C4-2B (cell line): Measurements from ENCODE around the gene BCL2L1.

Experiments
- ZFX ChIP-seq: fragments of 450-650 bp; IDR thresholded peaks from 2 replicates; pipeline ENCODE4 v1.6.1; 2017
- TF ChIP-seq, protein P1 (sequence below): fragments of 450-650 bp; conservative IDR thresholded peaks from 2 replicates; pipeline ENCODE4 v1.5.1; 2017; ENCODE audit warnings: mild to moderate bottlenecking

DNA sequence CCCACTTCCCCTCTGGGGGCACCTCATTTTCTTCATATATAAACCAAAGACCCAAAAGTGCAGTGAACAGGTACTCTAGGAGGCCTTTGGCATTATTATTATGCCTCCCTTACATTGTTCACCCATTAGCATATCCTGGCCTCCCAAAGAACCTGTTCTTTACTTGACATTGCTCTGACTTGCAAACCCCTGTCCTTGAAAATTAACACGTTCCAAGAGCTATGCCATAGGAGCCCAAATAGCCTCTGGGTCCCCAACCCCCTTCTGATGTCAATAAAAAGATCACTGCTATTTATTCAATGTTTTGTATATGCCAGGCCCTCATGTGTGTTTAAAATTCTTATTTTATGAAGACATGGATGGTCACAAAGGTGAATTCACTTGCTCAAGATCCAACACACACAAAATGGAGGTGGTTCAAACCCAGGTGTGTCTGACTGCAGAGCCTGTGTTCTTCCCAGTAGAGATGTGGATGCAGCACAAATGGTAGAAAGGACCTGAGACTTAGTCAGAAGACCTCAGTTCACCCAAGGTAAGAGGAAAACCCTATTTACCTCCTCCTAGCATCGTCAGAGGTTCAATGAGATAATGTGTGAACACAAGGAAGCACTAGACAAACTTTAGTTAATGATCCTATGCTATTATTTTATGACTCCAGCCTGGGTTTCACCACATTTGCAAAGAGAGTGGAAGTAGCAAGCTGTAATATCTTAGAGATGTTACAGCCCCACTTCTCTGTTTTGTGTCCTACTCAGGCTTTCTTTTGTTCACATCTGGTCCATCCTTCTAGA is 36.6 kb downstream of the BCL2L1 start:
- TF ChIP-seq, protein P1, sequence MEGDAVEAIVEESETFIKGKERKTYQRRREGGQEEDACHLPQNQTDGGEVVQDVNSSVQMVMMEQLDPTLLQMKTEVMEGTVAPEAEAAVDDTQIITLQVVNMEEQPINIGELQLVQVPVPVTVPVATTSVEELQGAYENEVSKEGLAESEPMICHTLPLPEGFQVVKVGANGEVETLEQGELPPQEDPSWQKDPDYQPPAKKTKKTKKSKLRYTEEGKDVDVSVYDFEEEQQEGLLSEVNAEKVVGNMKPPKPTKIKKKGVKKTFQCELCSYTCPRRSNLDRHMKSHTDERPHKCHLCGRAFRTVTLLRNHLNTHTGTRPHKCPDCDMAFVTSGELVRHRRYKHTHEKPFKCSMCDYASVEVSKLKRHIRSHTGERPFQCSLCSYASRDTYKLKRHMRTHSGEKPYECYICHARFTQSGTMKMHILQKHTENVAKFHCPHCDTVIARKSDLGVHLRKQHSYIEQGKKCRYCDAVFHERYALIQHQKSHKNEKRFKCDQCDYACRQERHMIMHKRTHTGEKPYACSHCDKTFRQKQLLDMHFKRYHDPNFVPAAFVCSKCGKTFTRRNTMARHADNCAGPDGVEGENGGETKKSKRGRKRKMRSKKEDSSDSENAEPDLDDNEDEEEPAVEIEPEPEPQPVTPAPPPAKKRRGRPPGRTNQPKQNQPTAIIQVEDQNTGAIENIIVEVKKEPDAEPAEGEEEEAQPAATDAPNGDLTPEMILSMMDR, result no peak
- no peak for TF ChIP-seq ZFX
